ENCODE results near the gene USP9Y.

The USP9Y gene

DNA sequence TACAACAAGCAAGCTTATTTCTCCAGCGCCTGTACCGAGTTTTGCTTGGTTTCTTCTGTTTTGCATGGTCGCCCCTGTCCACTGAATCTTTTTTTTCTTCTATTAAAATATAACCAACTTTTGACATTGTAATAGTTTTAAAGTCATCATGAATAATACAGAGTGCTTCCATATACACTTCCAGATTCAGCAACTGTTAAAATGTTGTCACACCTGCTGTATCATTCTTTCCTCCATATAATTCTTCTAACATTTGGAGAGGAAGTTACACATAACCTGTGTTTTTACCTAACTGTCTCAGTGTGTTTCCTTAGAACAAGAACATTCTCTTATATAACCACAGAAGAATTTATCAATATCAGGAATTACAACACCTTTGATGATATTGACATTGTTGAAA, 83.5 kb downstream of the USP9Y start:
- DNase-seq (ENCODE audit: low read depth in 1 of 2, low spot score in 1 of 2) = no peak
- no peak overlapping the region for H3K27ac ChIP-seq (replicated peaks)
- TF ChIP-seq, protein P1, sequence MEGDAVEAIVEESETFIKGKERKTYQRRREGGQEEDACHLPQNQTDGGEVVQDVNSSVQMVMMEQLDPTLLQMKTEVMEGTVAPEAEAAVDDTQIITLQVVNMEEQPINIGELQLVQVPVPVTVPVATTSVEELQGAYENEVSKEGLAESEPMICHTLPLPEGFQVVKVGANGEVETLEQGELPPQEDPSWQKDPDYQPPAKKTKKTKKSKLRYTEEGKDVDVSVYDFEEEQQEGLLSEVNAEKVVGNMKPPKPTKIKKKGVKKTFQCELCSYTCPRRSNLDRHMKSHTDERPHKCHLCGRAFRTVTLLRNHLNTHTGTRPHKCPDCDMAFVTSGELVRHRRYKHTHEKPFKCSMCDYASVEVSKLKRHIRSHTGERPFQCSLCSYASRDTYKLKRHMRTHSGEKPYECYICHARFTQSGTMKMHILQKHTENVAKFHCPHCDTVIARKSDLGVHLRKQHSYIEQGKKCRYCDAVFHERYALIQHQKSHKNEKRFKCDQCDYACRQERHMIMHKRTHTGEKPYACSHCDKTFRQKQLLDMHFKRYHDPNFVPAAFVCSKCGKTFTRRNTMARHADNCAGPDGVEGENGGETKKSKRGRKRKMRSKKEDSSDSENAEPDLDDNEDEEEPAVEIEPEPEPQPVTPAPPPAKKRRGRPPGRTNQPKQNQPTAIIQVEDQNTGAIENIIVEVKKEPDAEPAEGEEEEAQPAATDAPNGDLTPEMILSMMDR (IDR thresholded peaks at IDR 0.05; ENCODE audit: insufficient read depth, low read length) = no peak
- TF ChIP-seq GABPA (IDR thresholded peaks at IDR 0.05; ENCODE audit: low read depth) (no peak), SPI1 (IDR thresholded peaks at IDR 0.05; ENCODE audit: borderline replicate concordance, low read depth) (no peak), POLR2AphosphoS5 (IDR thresholded peaks at IDR 0.05; ENCODE audit: low read depth) (no peak)
- TF ChIP-seq, protein P2, sequence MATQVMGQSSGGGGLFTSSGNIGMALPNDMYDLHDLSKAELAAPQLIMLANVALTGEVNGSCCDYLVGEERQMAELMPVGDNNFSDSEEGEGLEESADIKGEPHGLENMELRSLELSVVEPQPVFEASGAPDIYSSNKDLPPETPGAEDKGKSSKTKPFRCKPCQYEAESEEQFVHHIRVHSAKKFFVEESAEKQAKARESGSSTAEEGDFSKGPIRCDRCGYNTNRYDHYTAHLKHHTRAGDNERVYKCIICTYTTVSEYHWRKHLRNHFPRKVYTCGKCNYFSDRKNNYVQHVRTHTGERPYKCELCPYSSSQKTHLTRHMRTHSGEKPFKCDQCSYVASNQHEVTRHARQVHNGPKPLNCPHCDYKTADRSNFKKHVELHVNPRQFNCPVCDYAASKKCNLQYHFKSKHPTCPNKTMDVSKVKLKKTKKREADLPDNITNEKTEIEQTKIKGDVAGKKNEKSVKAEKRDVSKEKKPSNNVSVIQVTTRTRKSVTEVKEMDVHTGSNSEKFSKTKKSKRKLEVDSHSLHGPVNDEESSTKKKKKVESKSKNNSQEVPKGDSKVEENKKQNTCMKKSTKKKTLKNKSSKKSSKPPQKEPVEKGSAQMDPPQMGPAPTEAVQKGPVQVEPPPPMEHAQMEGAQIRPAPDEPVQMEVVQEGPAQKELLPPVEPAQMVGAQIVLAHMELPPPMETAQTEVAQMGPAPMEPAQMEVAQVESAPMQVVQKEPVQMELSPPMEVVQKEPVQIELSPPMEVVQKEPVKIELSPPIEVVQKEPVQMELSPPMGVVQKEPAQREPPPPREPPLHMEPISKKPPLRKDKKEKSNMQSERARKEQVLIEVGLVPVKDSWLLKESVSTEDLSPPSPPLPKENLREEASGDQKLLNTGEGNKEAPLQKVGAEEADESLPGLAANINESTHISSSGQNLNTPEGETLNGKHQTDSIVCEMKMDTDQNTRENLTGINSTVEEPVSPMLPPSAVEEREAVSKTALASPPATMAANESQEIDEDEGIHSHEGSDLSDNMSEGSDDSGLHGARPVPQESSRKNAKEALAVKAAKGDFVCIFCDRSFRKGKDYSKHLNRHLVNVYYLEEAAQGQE (IDR thresholded peaks at IDR 0.05; ENCODE audit: insufficient replicate concordance, low read depth) = no peak

GRCh38 chrY:12793999-12794398, 93.0 kb downstream of the USP9Y start:
- no peak for DNase-seq (ENCODE audit: low read depth in 1 of 2, low spot score in 1 of 2)
- TF ChIP-seq, protein P1 (IDR thresholded peaks at IDR 0.05; ENCODE audit: insufficient read depth, low read length) = no peak
- TF ChIP-seq SPI1 (IDR thresholded peaks at IDR 0.05; ENCODE audit: borderline replicate concordance, low read depth) = no peak
- TF ChIP-seq GABPA (IDR thresholded peaks at IDR 0.05; ENCODE audit: low read depth) = no peak
- Histone ChIP-seq H3K27me3 (ENCODE audit: insufficient read depth, poor library complexity, severe bottlenecking) (no peaks in the 10 kb centered on the region), H3K4me3 (replicated peaks; ENCODE audit: insufficient read depth, low read length) (no peak overlapping the region), H3K27ac (replicated peaks) (no peak overlapping the region)

More for the DNA sequence above, 83.5 kb downstream of the USP9Y start:
- H3K27me3 ChIP-seq (ENCODE audit: insufficient read depth, poor library complexity, severe bottlenecking) = no peaks in the 10 kb centered on the region
- no peak overlapping the region for H3K4me3 ChIP-seq (replicated peaks; ENCODE audit: insufficient read depth, low read length)

GRCh38 chrY:12808046-12808445, 107.0 kb downstream of the USP9Y start:
- Histone ChIP-seq H3K27me3 (ENCODE audit: insufficient read depth, poor library complexity, severe bottlenecking) (no peaks in the 10 kb centered on the region), H3K27ac (replicated peaks) (no peak overlapping the region), H3K4me3 (replicated peaks; ENCODE audit: insufficient read depth, low read length) (no peak overlapping the region)
- DNase-seq (ENCODE audit: low read depth in 1 of 2, low spot score in 1 of 2) = no peak
- TF ChIP-seq, protein P1 (IDR thresholded peaks at IDR 0.05; ENCODE audit: insufficient read depth, low read length) = no peak
- no peak for TF ChIP-seq GABPA (IDR thresholded peaks at IDR 0.05; ENCODE audit: low read depth)
- TF ChIP-seq, protein P2 (IDR thresholded peaks at IDR 0.05; ENCODE audit: insufficient replicate concordance, low read depth) = no peak
- no peak for TF ChIP-seq SPI1 (IDR thresholded peaks at IDR 0.05; ENCODE audit: borderline replicate concordance, low read depth)
- TF ChIP-seq POLR2AphosphoS5 (IDR thresholded peaks at IDR 0.05; ENCODE audit: low read depth) = no peak

GRCh38 chrY:12809034-12809433, 108.0 kb downstream of the USP9Y start:
- no peak for DNase-seq (ENCODE audit: low read depth in 1 of 2, low spot score in 1 of 2)
- TF ChIP-seq, protein P1 (IDR thresholded peaks at IDR 0.05; ENCODE audit: insufficient read depth, low read length) = no peak
- no peak for TF ChIP-seq SPI1 (IDR thresholded peaks at IDR 0.05; ENCODE audit: borderline replicate concordance, low read depth)
- TF ChIP-seq, protein P2 (IDR thresholded peaks at IDR 0.05; ENCODE audit: insufficient replicate concordance, low read depth) = no peak
- no peak for TF ChIP-seq POLR2AphosphoS5 (IDR thresholded peaks at IDR 0.05; ENCODE audit: low read depth)
- no peak for TF ChIP-seq GABPA (IDR thresholded peaks at IDR 0.05; ENCODE audit: low read depth)

More at GRCh38 chrY:12809034-12809433, 108.0 kb downstream of the USP9Y start:
- Histone ChIP-seq H3K4me3 (replicated peaks; ENCODE audit: insufficient read depth, low read length) (no peak overlapping the region), H3K27ac (replicated peaks) (no peak overlapping the region), H3K27me3 (ENCODE audit: insufficient read depth, poor library complexity, severe bottlenecking) (no peaks in the 10 kb centered on the region)
